Uterus (tissue), 2 donors: ENCODE measurements around the gene LCMT1.

Experiments used
- POLR2A ChIP-seq, 2 donors: fragments of 450-650 bp; IDR thresholded peaks; one replicate each; pipeline ENCODE4 v1.6.1; 2016; ENCODE audit warnings: antibody characterized with exemption in 2 of 2, mild to moderate bottlenecking in 1 of 2, moderate library complexity in 1 of 2
- TF ChIP-seq, protein P1 (sequence below), 4 experiments: fragments of 200-600 bp in 2 of 4; fragments of 450-650 bp in 2 of 4; sonication (generic) in 2 of 4; IDR thresholded peaks; one replicate each; pipeline ENCODE4 v1.5.1; 2016 to 2019; ENCODE audit warnings: antibody characterized with exemption in 4 of 4, mild to moderate bottlenecking in 2 of 4, moderate library complexity in 1 of 4

GRCh38 chr16:25174285-25174684, 62.7 kb downstream of the LCMT1 start:
- TF ChIP-seq, protein P1, sequence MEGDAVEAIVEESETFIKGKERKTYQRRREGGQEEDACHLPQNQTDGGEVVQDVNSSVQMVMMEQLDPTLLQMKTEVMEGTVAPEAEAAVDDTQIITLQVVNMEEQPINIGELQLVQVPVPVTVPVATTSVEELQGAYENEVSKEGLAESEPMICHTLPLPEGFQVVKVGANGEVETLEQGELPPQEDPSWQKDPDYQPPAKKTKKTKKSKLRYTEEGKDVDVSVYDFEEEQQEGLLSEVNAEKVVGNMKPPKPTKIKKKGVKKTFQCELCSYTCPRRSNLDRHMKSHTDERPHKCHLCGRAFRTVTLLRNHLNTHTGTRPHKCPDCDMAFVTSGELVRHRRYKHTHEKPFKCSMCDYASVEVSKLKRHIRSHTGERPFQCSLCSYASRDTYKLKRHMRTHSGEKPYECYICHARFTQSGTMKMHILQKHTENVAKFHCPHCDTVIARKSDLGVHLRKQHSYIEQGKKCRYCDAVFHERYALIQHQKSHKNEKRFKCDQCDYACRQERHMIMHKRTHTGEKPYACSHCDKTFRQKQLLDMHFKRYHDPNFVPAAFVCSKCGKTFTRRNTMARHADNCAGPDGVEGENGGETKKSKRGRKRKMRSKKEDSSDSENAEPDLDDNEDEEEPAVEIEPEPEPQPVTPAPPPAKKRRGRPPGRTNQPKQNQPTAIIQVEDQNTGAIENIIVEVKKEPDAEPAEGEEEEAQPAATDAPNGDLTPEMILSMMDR (IDR thresholded peaks at IDR 0.05) = no peak
- no peak for TF ChIP-seq POLR2A (IDR thresholded peaks at IDR 0.05)
